Loucy (cell line): ENCODE measurements around the gene AGAP1.

Experiments used
- CTCF ChIP-seq: fragments of 200-600 bp; sonication (generic); conservative IDR thresholded peaks from 2 replicates; pipeline ENCODE4 v1.5.1; 2014; ENCODE audit warnings: mild to moderate bottlenecking, antibody characterized with exemption, low read length
- EZH2phosphoT487 ChIP-seq: fragments of 200-600 bp; IDR thresholded peaks from 2 replicates; pipeline ENCODE4 v1.6.1; 2018; ENCODE audit warnings: antibody characterized with exemption, mild to moderate bottlenecking, moderate library complexity, borderline replicate concordance

GRCh38 chr2:235756491-235756890 lies 262.6 kb downstream of the AGAP1 start:
- TF ChIP-seq CTCF (no peak), EZH2phosphoT487 (no peak)
